ENCODE measurements around the gene ZNF490.

- TF ChIP-seq CTCF (conservative IDR thresholded peaks at IDR 0.05) (no peak), ZFX (IDR thresholded peaks at IDR 0.05) (no peak)
These were observed 31.9 kb upstream of the ZNF490 start for GRCh38 chr19:12642506-12642905.

Data from C4-2B (cell line).